Activated CD8-positive, alpha-beta T cell treated with anti-CD3 and anti-CD28 coated beads for 36 hours (primary cell): ENCODE results near the gene SSMEM1. TPM values are rescaled to one million over a fixed set of nuclear protein-coding genes. Genes with fewer than 3 reads are reported as not detected.

ENCODE experiments used
- ATAC-seq: fragments of 200-7000 bp; cut with Tn5 transposase; one replicate; pipeline ENCODE4 v1.10.0; 2021; ENCODE audit warnings: mild to moderate bottlenecking, moderate library complexity
- CTCF ChIA-PET: fragments of 350-600 bp; sonication (Branson Sonifier 250); formaldehyde crosslinking; loops from one replicate; lab custom pipeline; 2021; ENCODE audit warnings: antibody characterized with exemption; lab: Charles Lee
- POLR2A ChIA-PET: fragments of 350-600 bp; sonication (Branson Sonifier 250); formaldehyde crosslinking; loops from one replicate; lab custom pipeline; 2021; ENCODE audit warnings: antibody characterized with exemption; lab: Charles Lee
- DNase-seq: peaks from one replicate; pipeline ENCODE4 v3.0.0-alpha.2; 2020
- H3K27ac Mint-ChIP-seq: one replicate; pipeline ENCODE4 v1.8.0; 2021; ENCODE audit warnings: mild to moderate bottlenecking, mixed read lengths
- H3K27me3 Mint-ChIP-seq: one replicate; pipeline ENCODE4 v1.8.0; 2021; ENCODE audit warnings: mixed read lengths
- H3K36me3 Mint-ChIP-seq: one replicate; pipeline ENCODE4 v1.8.0; 2021; ENCODE audit warnings: low read depth, mixed read lengths
- H3K4me1 Mint-ChIP-seq: one replicate; pipeline ENCODE4 v1.8.0; 2021; ENCODE audit warnings: low read depth, mixed read lengths
- H3K4me3 Mint-ChIP-seq: one replicate; pipeline ENCODE4 v1.8.0; 2021; ENCODE audit warnings: mild to moderate bottlenecking, moderate library complexity, mixed read lengths
- H3K9me3 Mint-ChIP-seq: one replicate; pipeline ENCODE4 v1.8.0; 2021; ENCODE audit warnings: mixed read lengths
- intact Hi-C: fragments of 100-400 bp; cut with micrococcal nuclease; formaldehyde crosslinking; loops from one replicate; pipeline ENCODE4 v1.10.0; 2022
- total RNA-seq, 2 experiments: library from RNA; stranded (reverse); gene quantifications; one replicate each; pipeline ENCODE4 v1.2.3, GENCODE V29; 2021
- TF ChIP-seq, protein P1 (sequence below): fragments of 200-600 bp; IDR thresholded peaks from one replicate; pipeline ENCODE4 v1.8.0; 2022; ENCODE audit warnings: antibody characterized with exemption, mild to moderate bottlenecking

The SSMEM1 gene
- total RNA-seq, 2 experiments from 2014 or later: not detected

DNA sequence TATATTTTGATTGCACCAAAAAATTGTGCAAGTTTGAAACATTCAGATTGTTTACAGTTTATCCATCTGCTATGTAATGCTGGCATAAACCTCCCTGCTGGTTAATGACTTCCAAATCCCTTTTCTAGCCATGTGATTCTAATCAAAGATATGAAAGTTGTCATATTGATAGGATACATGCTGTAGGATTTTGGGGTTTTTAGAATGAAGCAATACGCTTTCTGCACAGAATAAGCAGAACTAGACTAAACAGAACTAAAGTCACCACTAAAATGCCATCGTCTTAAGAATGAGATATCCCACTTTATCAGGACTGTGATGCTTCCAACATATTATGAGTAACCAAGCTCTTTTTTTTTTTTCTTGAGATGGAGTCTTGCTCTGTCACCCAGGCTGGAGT is 856 bp downstream of the SSMEM1 start:
- intact Hi-C loops: loop anchor here (10.0 kb wide), 1 partner anchor 134 kb away; the partner anchor contains the start of gene KLHDC10
- DNase-seq: no peak

DNA sequence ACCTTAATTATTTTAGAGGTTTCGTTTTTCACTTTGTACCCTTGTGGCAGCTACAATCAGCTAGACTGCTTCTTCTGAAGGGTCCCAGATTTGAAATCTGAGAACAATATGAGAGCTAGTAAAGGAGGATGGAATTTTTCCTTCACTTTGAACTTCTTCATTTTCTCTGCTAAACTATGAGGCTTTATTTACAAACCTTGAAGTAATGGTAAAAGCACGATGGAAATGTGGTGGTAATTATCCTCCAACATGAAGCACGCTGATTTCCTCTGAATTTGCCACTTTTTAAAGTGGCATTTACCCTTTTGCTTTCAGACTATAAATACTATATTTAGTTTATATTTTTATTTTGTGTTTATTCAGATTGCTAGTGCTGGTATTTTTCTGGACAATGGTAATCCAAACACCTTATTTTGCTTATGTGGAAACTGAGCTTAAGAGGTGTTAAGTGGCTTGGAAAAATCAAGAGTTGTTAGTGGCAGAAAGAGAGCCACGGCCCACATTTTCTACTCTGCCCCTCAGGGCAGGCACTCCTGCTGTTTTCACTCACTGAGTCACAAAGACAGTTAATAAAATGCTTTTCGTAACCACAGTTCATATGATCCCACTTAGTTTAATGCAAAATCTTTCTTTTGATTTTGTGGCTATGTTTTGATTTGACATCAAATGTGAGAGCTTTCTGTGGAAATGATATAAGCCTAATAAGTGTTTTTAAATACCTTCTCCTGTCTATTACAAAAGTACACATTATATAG is 2.7 kb downstream of the SSMEM1 start:
- peaks cover 9% of the 10 kb centered on the region for H3K27me3 Mint-ChIP-seq
- intact Hi-C loops: no loop called here
- no peak overlapping the region for H3K27ac Mint-ChIP-seq
- CTCF ChIA-PET: interaction anchor here (1.1 to 1.3 kb wide), 2 partner anchors 45 to 277 kb away, joined by 3 to 4 read pairs; no protein-coding TSS in a partner anchor
- TF ChIP-seq, protein P1, sequence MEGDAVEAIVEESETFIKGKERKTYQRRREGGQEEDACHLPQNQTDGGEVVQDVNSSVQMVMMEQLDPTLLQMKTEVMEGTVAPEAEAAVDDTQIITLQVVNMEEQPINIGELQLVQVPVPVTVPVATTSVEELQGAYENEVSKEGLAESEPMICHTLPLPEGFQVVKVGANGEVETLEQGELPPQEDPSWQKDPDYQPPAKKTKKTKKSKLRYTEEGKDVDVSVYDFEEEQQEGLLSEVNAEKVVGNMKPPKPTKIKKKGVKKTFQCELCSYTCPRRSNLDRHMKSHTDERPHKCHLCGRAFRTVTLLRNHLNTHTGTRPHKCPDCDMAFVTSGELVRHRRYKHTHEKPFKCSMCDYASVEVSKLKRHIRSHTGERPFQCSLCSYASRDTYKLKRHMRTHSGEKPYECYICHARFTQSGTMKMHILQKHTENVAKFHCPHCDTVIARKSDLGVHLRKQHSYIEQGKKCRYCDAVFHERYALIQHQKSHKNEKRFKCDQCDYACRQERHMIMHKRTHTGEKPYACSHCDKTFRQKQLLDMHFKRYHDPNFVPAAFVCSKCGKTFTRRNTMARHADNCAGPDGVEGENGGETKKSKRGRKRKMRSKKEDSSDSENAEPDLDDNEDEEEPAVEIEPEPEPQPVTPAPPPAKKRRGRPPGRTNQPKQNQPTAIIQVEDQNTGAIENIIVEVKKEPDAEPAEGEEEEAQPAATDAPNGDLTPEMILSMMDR: no peak
- H3K4me1 Mint-ChIP-seq: peaks cover 4% of the 10 kb centered on the region
- no peaks in the 10 kb centered on the region for H3K9me3 Mint-ChIP-seq
- DNase-seq (no peak), ATAC-seq (no peak)
- POLR2A ChIA-PET: no interaction called here
- H3K36me3 Mint-ChIP-seq: no peaks in the 10 kb centered on the region
- no peak overlapping the region for H3K4me3 Mint-ChIP-seq

More for the DNA sequence above, 856 bp downstream of the SSMEM1 start:
- ChIA-PET CTCF (interaction anchor here (1.1 kb wide), 1 partner anchor 283 kb away, joined by 3 read pairs; no protein-coding TSS in a partner anchor), POLR2A (no interaction called here)
- H3K4me3 Mint-ChIP-seq: no peak overlapping the region
- ATAC-seq: no peak
- H3K9me3 Mint-ChIP-seq: no peaks in the 10 kb centered on the region
- H3K27me3 Mint-ChIP-seq: peaks cover 4% of the 10 kb centered on the region
- H3K36me3 Mint-ChIP-seq: peaks cover 8% of the 10 kb centered on the region
- TF ChIP-seq, protein P1: no peak
- H3K4me1 Mint-ChIP-seq: peaks cover 13% of the 10 kb centered on the region
- H3K27ac Mint-ChIP-seq: no peak overlapping the region

- no peaks in the 10 kb centered on the region for H3K36me3 Mint-ChIP-seq
- POLR2A ChIA-PET: no interaction called here
Observed at GRCh38 chr7:130213828-130214227, 6.2 kb downstream of the SSMEM1 start.

GRCh38 chr7:130216025-130216424 is 8.4 kb downstream of the SSMEM1 start:
- intact Hi-C loops: no loop called here
- TF ChIP-seq, protein P1: no peak
- DNase-seq (no peak), ATAC-seq (no peak)
- H3K27ac Mint-ChIP-seq: no peak overlapping the region
- H3K27me3 Mint-ChIP-seq: peaks cover 9% of the 10 kb centered on the region
- no peaks in the 10 kb centered on the region for H3K9me3 Mint-ChIP-seq
- no peaks in the 10 kb centered on the region for H3K36me3 Mint-ChIP-seq
- ChIA-PET CTCF (no interaction called here), POLR2A (no interaction called here)
- no peaks in the 10 kb centered on the region for H3K4me1 Mint-ChIP-seq
- H3K4me3 Mint-ChIP-seq: no peak overlapping the region

More at GRCh38 chr7:130213828-130214227, 6.2 kb downstream of the SSMEM1 start:
- CTCF ChIA-PET: interaction anchor here (1.3 kb wide), 1 partner anchor 143 kb away, joined by 3 read pairs; no protein-coding TSS in a partner anchor
- TF ChIP-seq, protein P1: no peak
- H3K9me3 Mint-ChIP-seq: no peaks in the 10 kb centered on the region
- H3K27me3 Mint-ChIP-seq: peaks cover 9% of the 10 kb centered on the region
- H3K4me1 Mint-ChIP-seq: no peaks in the 10 kb centered on the region
- intact Hi-C loops: no loop called here
- ATAC-seq (no peak), DNase-seq (no peak)
- H3K4me3 Mint-ChIP-seq: no peak overlapping the region
- H3K27ac Mint-ChIP-seq: no peak overlapping the region

DNA sequence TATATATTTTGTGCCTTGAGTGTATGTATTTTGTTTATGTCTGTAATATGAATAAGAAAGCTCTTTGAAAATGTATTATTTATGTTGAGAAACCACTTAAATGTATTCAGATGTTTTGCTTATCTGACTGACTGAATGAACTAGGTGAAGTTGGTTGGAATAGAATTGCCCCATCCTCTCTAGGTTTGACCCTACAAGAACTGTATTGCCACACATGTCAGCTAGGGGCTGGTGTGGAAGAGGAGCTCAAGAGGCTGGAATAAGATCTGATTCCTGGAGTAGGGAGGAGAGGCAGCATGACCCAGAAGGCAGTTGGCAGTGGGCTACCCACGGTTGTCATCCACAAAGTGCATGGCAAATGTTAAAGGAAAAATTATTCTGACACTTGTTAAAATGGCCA is 9.1 kb downstream of the SSMEM1 start:
- TF ChIP-seq, protein P1: no peak
- no peak for DNase-seq
- H3K36me3 Mint-ChIP-seq: no peaks in the 10 kb centered on the region
- peaks cover 9% of the 10 kb centered on the region for H3K27me3 Mint-ChIP-seq
- H3K4me1 Mint-ChIP-seq: no peaks in the 10 kb centered on the region
- no peak overlapping the region for H3K27ac Mint-ChIP-seq
- H3K4me3 Mint-ChIP-seq: no peak overlapping the region
- ChIA-PET CTCF (interaction anchor here (0.9 to 1.2 kb wide), 2 partner anchors 11 to 541 kb away, joined by 3 read pairs; no protein-coding TSS in a partner anchor), POLR2A (interaction anchor here (0.6 to 2.0 kb wide), 3 partner anchors 11 to 113 kb away, joined by 3 to 7 read pairs (median 4); partner anchors contain the start of gene TMEM209)
- no peaks in the 10 kb centered on the region for H3K9me3 Mint-ChIP-seq
- ATAC-seq: no peak
- intact Hi-C loops: no loop called here
